NCI-H526 treated with DMSO at 0.1 percent for 48 hours (cell line): Measurements from ENCODE around the gene ENC1.

Experiments
- DNase-seq: peaks from one replicate; lab custom pipeline; 2025; lab: John Stamatoyannopoulos, UW

Gene ENC1

GRCh38 chr5:74631081-74631953, 9.2 kb downstream of the ENC1 start:
- no peak for DNase-seq

GRCh38 chr5:74630453-74631066, 10.0 kb downstream of the ENC1 start:
- DNase-seq, result no peak

GRCh38 chr5:74629326-74629725, 11.2 kb downstream of the ENC1 start:
- DNase-seq, result no peak

GRCh38 chr5:74628359-74628758, 12.2 kb downstream of the ENC1 start:
- DNase-seq, result no peak

GRCh38 chr5:74627646-74628279, 12.8 kb downstream of the ENC1 start:
- DNase-seq, result no peak

GRCh38 chr5:74626386-74627222, 13.9 kb downstream of the ENC1 start:
- no peak for DNase-seq

GRCh38 chr5:74625742-74626241, 14.7 kb downstream of the ENC1 start:
- no peak for DNase-seq

- no peak for DNase-seq
These were observed 15.5 kb downstream of the ENC1 start for GRCh38 chr5:74624931-74625505.

- no peak for DNase-seq
These were observed 16.0 kb downstream of the ENC1 start for GRCh38 chr5:74624501-74624900.

- no peak for DNase-seq
These were observed 16.6 kb downstream of the ENC1 start for GRCh38 chr5:74623748-74624408.

- no peak for DNase-seq
These were observed 17.4 kb downstream of the ENC1 start for GRCh38 chr5:74623006-74623611.

GRCh38 chr5:74622122-74622521, 18.4 kb downstream of the ENC1 start:
- DNase-seq, result no peak

- no peak for DNase-seq
These were observed 19.0 kb downstream of the ENC1 start for GRCh38 chr5:74621492-74621891.

- DNase-seq, result no peak
These were observed 21.2 kb downstream of the ENC1 start for GRCh38 chr5:74619308-74619707.

- no peak for DNase-seq
These were observed 22.4 kb downstream of the ENC1 start for GRCh38 chr5:74618106-74618505.

- no peak for DNase-seq
These were observed 23.3 kb downstream of the ENC1 start for GRCh38 chr5:74617202-74617601.

- no peak for DNase-seq
These were observed 24.0 kb downstream of the ENC1 start for GRCh38 chr5:74616236-74617146.

- no peak for DNase-seq
These were observed 27.2 kb downstream of the ENC1 start for GRCh38 chr5:74613283-74613682.

GRCh38 chr5:74612045-74612444, 28.5 kb downstream of the ENC1 start:
- no peak for DNase-seq
